Measurements from ENCODE around the gene SAG.

GRCh38 chr2:233270366-233270765, 37.2 kb upstream of the SAG start:
- TF ChIP-seq POLR2A (IDR thresholded peaks at IDR 0.05) (no peak), POLR2AphosphoS5 (IDR thresholded peaks at IDR 0.05) (no peak)
- TF ChIP-seq, protein P1, sequence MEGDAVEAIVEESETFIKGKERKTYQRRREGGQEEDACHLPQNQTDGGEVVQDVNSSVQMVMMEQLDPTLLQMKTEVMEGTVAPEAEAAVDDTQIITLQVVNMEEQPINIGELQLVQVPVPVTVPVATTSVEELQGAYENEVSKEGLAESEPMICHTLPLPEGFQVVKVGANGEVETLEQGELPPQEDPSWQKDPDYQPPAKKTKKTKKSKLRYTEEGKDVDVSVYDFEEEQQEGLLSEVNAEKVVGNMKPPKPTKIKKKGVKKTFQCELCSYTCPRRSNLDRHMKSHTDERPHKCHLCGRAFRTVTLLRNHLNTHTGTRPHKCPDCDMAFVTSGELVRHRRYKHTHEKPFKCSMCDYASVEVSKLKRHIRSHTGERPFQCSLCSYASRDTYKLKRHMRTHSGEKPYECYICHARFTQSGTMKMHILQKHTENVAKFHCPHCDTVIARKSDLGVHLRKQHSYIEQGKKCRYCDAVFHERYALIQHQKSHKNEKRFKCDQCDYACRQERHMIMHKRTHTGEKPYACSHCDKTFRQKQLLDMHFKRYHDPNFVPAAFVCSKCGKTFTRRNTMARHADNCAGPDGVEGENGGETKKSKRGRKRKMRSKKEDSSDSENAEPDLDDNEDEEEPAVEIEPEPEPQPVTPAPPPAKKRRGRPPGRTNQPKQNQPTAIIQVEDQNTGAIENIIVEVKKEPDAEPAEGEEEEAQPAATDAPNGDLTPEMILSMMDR (IDR thresholded peaks at IDR 0.05): no peak

Measured in stomach (tissue), 4 donors.